ENCODE measurements around the gene CBL.

- TF ChIP-seq ZNF335 (tag by site-specific recombination; conservative IDR thresholded peaks at IDR 0.05), result no peak
- TF ChIP-seq CTCF (tag by site-specific recombination; IDR thresholded peaks at IDR 0.05), result no peak
- TF ChIP-seq REST (tag by site-specific recombination; IDR thresholded peaks at IDR 0.05), result no peak
- no peak for TF ChIP-seq ZBTB21 (tag by site-specific recombination; IDR thresholded peaks at IDR 0.05)
- TF ChIP-seq ZNF121 (tag by site-specific recombination; IDR thresholded peaks at IDR 0.05), result no peak
- TF ChIP-seq OSR2 (tag by site-specific recombination; IDR thresholded peaks at IDR 0.05), result no peak
- TF ChIP-seq PRDM10 (tag by site-specific recombination; IDR thresholded peaks at IDR 0.05), result no peak
- TF ChIP-seq ZNF600 (tag by site-specific recombination; IDR thresholded peaks at IDR 0.05), result no peak
- no peak for TF ChIP-seq ZNF112 (tag by site-specific recombination; IDR thresholded peaks at IDR 0.05)
- no peak for TF ChIP-seq ZNF280C (tag by site-specific recombination; IDR thresholded peaks at IDR 0.05)
- TF ChIP-seq ZNF571 (tag by site-specific recombination; IDR thresholded peaks at IDR 0.05), result no peak
- TF ChIP-seq SCRT2 (tag by site-specific recombination; IDR thresholded peaks at IDR 0.05), result no peak
These were observed 15.6 kb upstream of the CBL start for GRCh38 chr11:119190531-119190930.
